Fibroblast of mammary gland (primary cell): ENCODE measurements around the gene TLNRD1.

Source experiments
- DNase-seq: peaks from one replicate; pipeline ENCODE4 v3.0.0-alpha.2; 2010; ENCODE audit warnings: low read depth
- H3K4me3 ChIP-seq: 2 replicates; pipeline ENCODE4 v1.5.1; 2011; ENCODE audit warnings: low read depth, mild to moderate bottlenecking, low read length, moderate library complexity; ENCODE audit not compliant: control insufficient read depth
- CTCF ChIP-seq: conservative IDR thresholded peaks from 2 replicates; pipeline ENCODE4 v1.5.1; 2011; ENCODE audit warnings: low read depth, low read length, inconsistent platforms; ENCODE audit not compliant: control insufficient read depth, insufficient read depth

Gene TLNRD1

GRCh38 chr15:81024936-81025335 is 24.2 kb downstream of the TLNRD1 start:
- no peak for TF ChIP-seq CTCF
- DNase-seq: no peak
- no peak overlapping the region for H3K4me3 ChIP-seq

GRCh38 chr15:81025721-81026370 is 25.1 kb downstream of the TLNRD1 start:
- no peak for TF ChIP-seq CTCF
- H3K4me3 ChIP-seq: no peak overlapping the region
- no peak for DNase-seq

- TF ChIP-seq CTCF: no peak
- DNase-seq: no peak
- H3K4me3 ChIP-seq: no peak overlapping the region
Measured at GRCh38 chr15:81026836-81027599, 26.3 kb downstream of the TLNRD1 start.

GRCh38 chr15:81029414-81030300 is 28.9 kb downstream of the TLNRD1 start:
- no peak overlapping the region for H3K4me3 ChIP-seq
- DNase-seq: peak; percentile 51
- TF ChIP-seq CTCF: no peak

GRCh38 chr15:81030301-81030750 is 29.6 kb downstream of the TLNRD1 start:
- DNase-seq: no peak
- TF ChIP-seq CTCF: no peak
- H3K4me3 ChIP-seq: no peak overlapping the region

- DNase-seq: no peak
- no peak overlapping the region for H3K4me3 ChIP-seq
- TF ChIP-seq CTCF: no peak
Measured at GRCh38 chr15:81031203-81031602, 30.5 kb downstream of the TLNRD1 start.
